BJ (cell line): ENCODE data around the gene TMEM250. TPM values are rescaled to one million over a fixed set of nuclear protein-coding genes. Genes with fewer than 3 reads are reported as not detected.
"Not testable (repeated sequence)": the region's sequence is repeated elsewhere in the genome, so short reads cannot be mapped to it uniquely, and the experiment has no call there.

Source experiments
- CTCF ChIA-PET: fragments of 350-600 bp; formaldehyde crosslinking; extraction: SDS; loops from one replicate; lab custom pipeline; 2021; ENCODE audit warnings: antibody characterized with exemption, inconsistent platforms; lab: Yijun Ruan, JAX
- POLR2A ChIA-PET: fragments of 300-600 bp; sonication (Branson Sonifier 250); formaldehyde crosslinking; extraction: SDS; loops from one replicate; lab custom pipeline; 2021; ENCODE audit warnings: antibody characterized with exemption; lab: Charles Lee
- DNase-seq: peaks from one replicate; pipeline ENCODE4 v3.0.0-alpha.2; 2011; ENCODE audit warnings: low read depth
- H3K27me3 ChIP-seq: 2 replicates; pipeline ENCODE4 v1.6.0; 2011; ENCODE audit warnings: low read length; ENCODE audit not compliant: control insufficient read depth, insufficient read depth
- H3K36me3 ChIP-seq: 2 replicates; pipeline ENCODE4 v1.5.1; 2011; ENCODE audit warnings: low read length; ENCODE audit not compliant: control insufficient read depth, insufficient read depth
- H3K4me3 ChIP-seq: 2 replicates; pipeline ENCODE4 v1.5.1; 2011; ENCODE audit warnings: low read depth, mild to moderate bottlenecking, control low read depth, low read length
- polyA plus RNA-seq: library from polyadenylated mRNA; depleted of rRNA; stranded (reverse); fragments of >200 nt; gene quantifications from 2 replicates; pipeline ENCODE4 v1.2.3, GENCODE V29; 2011
- TF ChIP-seq, protein P1 (sequence below): IDR thresholded peaks from 2 replicates; pipeline ENCODE4 v1.5.1; 2011; ENCODE audit warnings: low read depth, mild to moderate bottlenecking, control low read depth, inconsistent platforms, low read length, moderate library complexity; ENCODE audit not compliant: insufficient read depth

TMEM250 gene
- polyA plus RNA-seq, 1 experiment: 20.7 TPM

DNA sequence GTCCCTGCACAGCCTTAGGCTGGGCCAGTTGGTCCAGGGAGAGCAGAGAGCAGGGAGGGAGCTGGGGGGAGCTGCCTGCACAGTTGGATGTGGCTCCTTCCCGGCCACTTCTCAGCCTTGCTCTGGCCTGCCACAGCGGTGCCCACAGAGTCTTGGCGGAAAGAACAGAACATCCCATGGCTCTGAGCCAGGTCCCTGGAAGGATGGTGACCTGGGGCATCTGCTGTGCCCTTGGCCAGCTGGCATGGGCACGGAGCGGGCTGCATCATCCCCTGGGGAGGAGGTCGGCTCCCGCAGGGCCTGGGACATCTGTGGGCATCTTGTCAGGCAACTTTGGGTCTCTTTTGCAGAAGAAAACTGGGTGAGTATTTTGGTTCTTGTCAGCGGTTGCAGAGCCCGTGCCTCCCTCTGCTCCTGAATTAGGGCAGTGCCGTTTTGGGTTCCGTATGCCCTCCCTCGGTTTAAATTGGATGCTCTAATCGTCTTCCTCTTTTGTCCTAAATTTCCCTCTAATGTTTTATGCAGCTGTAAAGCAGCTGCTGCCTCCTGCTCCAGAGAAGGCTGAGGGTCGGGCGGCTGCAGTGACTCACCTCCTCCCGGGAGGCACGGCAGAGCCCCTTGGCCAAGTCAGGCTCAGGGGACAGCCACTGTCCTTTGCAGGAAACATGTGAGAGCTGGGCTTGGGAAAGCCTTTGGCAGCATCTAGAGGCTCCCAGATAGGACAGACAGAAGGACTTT is 13.1 kb downstream of the TMEM250 start:
- no peak overlapping the region for H3K4me3 ChIP-seq
- TF ChIP-seq, protein P1, sequence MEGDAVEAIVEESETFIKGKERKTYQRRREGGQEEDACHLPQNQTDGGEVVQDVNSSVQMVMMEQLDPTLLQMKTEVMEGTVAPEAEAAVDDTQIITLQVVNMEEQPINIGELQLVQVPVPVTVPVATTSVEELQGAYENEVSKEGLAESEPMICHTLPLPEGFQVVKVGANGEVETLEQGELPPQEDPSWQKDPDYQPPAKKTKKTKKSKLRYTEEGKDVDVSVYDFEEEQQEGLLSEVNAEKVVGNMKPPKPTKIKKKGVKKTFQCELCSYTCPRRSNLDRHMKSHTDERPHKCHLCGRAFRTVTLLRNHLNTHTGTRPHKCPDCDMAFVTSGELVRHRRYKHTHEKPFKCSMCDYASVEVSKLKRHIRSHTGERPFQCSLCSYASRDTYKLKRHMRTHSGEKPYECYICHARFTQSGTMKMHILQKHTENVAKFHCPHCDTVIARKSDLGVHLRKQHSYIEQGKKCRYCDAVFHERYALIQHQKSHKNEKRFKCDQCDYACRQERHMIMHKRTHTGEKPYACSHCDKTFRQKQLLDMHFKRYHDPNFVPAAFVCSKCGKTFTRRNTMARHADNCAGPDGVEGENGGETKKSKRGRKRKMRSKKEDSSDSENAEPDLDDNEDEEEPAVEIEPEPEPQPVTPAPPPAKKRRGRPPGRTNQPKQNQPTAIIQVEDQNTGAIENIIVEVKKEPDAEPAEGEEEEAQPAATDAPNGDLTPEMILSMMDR: no peak
- ChIA-PET POLR2A (no interaction called here), CTCF (interaction anchor here (0.9 to 1.5 kb wide), 3 partner anchors 16 to 139 kb away, joined by 3 to 5 read pairs (median 5); no protein-coding TSS in a partner anchor)
- no peaks in the 10 kb centered on the region for H3K36me3 ChIP-seq
- DNase-seq: no peak
- H3K27me3 ChIP-seq: no peaks in the 10 kb centered on the region

DNA sequence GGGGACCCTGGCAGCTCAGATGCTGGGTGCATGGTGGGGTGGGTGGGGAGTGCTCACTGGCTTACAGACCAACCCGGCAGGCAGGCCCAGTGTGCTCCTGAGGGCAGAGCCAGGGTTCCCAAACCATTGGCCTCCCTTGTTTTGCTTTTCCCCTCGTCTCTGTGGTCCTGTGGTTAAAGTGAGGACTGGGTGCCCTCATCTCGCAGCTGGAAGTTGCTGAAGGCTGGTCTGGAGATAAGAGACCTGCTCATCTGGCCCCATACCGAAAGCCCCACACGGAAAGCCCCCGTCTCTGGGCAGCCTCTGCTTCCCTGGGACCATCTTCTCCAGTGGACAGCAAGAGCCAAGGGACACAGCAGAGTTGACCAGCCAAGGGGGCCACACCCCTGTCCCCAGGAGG is 13.8 kb downstream of the TMEM250 start:
- TF ChIP-seq, protein P1: no peak
- no peak overlapping the region for H3K4me3 ChIP-seq
- H3K27me3 ChIP-seq: no peaks in the 10 kb centered on the region
- CTCF ChIA-PET: no interaction called here
- DNase-seq: no peak
- no peaks in the 10 kb centered on the region for H3K36me3 ChIP-seq
- POLR2A ChIA-PET: no interaction called here

GRCh38 chr9:136104488-136104800 is 14.2 kb downstream of the TMEM250 start:
- H3K27me3 ChIP-seq: no peaks in the 10 kb centered on the region
- no peak for DNase-seq
- CTCF ChIA-PET: no interaction called here
- no peak overlapping the region for H3K4me3 ChIP-seq
- no peaks in the 10 kb centered on the region for H3K36me3 ChIP-seq
- TF ChIP-seq, protein P1: no peak
- POLR2A ChIA-PET: no interaction called here

GRCh38 chr9:136103651-136104487 is 14.8 kb downstream of the TMEM250 start:
- ChIA-PET CTCF (no interaction called here), POLR2A (no interaction called here)
- Histone ChIP-seq H3K36me3 (no peaks in the 10 kb centered on the region), H3K4me3 (no peak overlapping the region), H3K27me3 (no peaks in the 10 kb centered on the region)
- TF ChIP-seq, protein P1: no peak
- no peak for DNase-seq

DNA sequence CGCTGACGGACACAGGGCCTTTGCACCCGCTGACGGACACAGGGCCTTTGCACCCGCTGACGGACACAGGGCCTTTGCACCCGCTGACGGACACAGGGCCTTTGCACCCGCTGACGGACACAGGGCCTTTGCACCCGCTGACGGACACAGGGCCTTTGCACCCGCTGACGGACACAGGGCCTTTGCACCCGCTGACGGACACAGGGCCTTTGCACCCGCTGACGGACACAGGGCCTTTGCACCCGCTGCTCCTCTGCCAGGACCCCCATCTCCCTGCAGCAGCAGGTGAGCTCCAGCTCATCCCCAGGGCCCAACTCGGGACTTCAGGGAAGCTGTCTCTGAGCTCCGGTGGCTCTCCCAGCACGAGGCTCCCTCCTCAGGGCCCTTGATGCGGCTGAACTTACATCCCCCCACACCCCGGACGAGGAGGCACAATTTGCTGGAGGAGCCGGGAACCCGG is 17.0 kb downstream of the TMEM250 start:
- H3K4me3 ChIP-seq, CTCF ChIA-PET, POLR2A ChIA-PET, H3K36me3 ChIP-seq, H3K27me3 ChIP-seq, DNase-seq: not testable (repeated sequence)
